ENCODE results near the gene ASB15. TPM values are rescaled to one million over a fixed set of nuclear protein-coding genes. Genes with fewer than 3 reads are reported as not detected.

The ASB15 gene
- not detected in 2 replicates for total RNA-seq

DNA sequence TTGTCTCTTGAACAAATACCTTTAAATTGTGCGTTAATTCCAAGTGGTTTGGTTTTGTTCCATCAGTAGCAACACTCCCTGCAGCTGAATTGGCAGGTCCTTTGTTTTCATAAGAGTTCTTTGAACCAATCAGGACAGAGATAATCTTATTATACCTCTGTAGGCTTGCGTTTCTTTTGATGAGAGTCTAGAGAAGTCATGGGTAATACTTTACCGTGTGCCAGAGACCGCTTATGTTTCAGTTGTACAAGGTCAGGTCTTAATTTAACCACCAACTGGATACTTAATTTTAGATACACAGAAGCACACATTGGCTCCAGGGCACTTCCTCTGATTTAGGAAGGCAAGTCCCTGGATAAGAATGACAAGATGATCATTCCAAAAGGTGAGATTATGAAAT, at the start of gene ASB15:
TSS of gene ASB15 (plus strand) at position 292 of the 400 bp plus-strand sequence. CDS start 12,682 bp downstream, outside the sequence.

DNA sequence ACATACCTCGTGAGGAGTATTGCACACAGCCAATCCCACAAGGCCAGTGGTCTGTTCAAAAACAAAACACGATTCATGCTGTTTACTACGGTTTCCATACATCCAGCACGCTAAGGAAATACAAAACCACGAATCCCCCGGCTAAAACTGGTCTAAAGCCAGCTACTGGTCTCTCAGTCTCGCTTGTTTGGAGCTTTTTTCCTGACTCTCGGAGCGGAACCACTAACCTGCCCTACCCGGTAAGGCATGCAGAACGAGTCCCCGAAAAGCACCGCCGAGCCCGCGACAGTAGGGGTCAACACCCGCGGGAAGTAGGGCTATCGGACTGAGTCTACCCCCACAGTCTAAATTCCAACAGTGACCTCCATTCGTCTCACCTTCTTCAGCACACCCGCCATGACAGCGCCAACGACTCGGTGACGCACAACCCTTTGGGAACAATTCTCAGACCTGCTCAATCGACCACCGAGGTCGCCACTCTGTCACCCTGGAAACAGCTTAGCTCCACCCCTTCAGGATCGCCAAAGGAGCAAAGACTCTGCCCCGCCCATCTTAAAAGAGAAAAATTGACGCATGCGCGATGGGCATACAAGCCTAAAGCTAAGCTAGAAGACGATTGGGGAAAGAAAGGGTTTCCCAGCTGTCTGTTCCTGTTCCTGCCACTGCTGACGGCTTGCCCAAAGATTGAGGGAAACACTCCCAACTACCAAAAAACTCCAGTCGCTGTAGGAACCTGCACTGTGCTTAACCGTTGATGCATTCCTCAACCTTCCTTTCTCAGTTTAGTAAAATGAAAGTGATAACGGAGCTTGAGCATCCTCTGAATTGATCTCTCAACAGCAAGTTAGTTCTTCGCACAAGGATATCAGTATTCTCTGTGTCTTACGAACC, 44.0 kb upstream of the ASB15 start, which contains the start of gene NDUFA5:
TSS of gene NDUFA5 (minus strand) at position 421 of the 891 bp plus-strand sequence. CDS start at position 398, 23 bp downstream.

GRCh38 chr7:123655614-123656013, 54.0 kb downstream of the ASB15 start, which contains the start of gene LMOD2:
Gene LMOD2 (plus strand): TSS chr7:123655866. CDS start chr7:123655964, 98 bp downstream.

Other genes starting within 250 kb of the ASB15 start
- gene IQUB, start 67.2 kb upstream of the ASB15 start, total RNA-seq, result 0.43 and 0.53 TPM in 2 replicates
- gene NDUFA5, start 44.0 kb upstream of the ASB15 start, total RNA-seq, result 50.1 and 57.7 TPM in 2 replicates
- not detected in 2 replicates for gene LMOD2, start 54.0 kb downstream of the ASB15 start, total RNA-seq
- 26.3 and 32.1 TPM in 2 replicates for gene WASL, start 147.2 kb downstream of the ASB15 start, total RNA-seq
- gene HYAL4, start 243.3 kb downstream of the ASB15 start, total RNA-seq, result 0.36 TPM in 1 of 2 replicates, not detected in the other